Right atrium auricular region (tissue), 2 donors: ENCODE results near the gene PRTFDC1. TPM values are rescaled to one million over a fixed set of nuclear protein-coding genes. Genes with fewer than 3 reads are reported as not detected.
A peak's percentile ranks its signal among the peaks of the same experiment; 100 is the strongest.

Experiments used
- DNase-seq: peaks from one replicate; pipeline ENCODE4 v3.0.0-alpha.2; 2019; ENCODE audit warnings: low spot score
- H3K27ac ChIP-seq, 2 donors: fragments of 200-600 bp; sonication (generic); 1 replicate in 1 of 2; 2 replicates in 1 of 2; pipeline ENCODE4 v1.5.1; 2016 to 2019
- H3K27me3 ChIP-seq, 2 donors: fragments of 200-600 bp; sonication (generic); one replicate each; pipeline versions ENCODE4 v1.5.1 to v1.6.0; 2017 to 2019
- H3K36me3 ChIP-seq: fragments of 200-600 bp; sonication (generic); one replicate; pipeline ENCODE4 v1.5.1; 2016
- H3K4me1 ChIP-seq, 2 donors: fragments of 200-600 bp; sonication (generic); one replicate each; pipeline versions ENCODE4 v1.5.1 to v1.6.0; 2017 to 2019
- H3K4me3 ChIP-seq, 2 donors: fragments of 200-600 bp; sonication (generic); 1 replicate in 1 of 2; 2 replicates in 1 of 2; pipeline ENCODE4 v1.5.1; 2017 to 2019; ENCODE audit warnings: mild to moderate bottlenecking in 1 of 2, moderate library complexity in 1 of 2
- H3K9me3 ChIP-seq, 2 donors: fragments of 200-600 bp; sonication (generic); one replicate each; pipeline ENCODE4 v1.5.1; 2019
- total RNA-seq, 2 donors: library from RNA; depleted of rRNA; stranded (reverse); fragments of >200 nt; gene quantifications; one replicate each; pipeline ENCODE4 v1.1.0, GENCODE V29; 2016
- TF ChIP-seq, protein P1 (sequence below), 2 donors: fragments of 200-600 bp; sonication (generic); IDR thresholded peaks; one replicate each; pipeline ENCODE4 v1.5.1; 2019; ENCODE audit warnings: antibody characterized with exemption in 2 of 2

PRTFDC1 gene
- total RNA-seq, 2 donors from 2014 or later, result 4.0 to 5.6 TPM

DNA sequence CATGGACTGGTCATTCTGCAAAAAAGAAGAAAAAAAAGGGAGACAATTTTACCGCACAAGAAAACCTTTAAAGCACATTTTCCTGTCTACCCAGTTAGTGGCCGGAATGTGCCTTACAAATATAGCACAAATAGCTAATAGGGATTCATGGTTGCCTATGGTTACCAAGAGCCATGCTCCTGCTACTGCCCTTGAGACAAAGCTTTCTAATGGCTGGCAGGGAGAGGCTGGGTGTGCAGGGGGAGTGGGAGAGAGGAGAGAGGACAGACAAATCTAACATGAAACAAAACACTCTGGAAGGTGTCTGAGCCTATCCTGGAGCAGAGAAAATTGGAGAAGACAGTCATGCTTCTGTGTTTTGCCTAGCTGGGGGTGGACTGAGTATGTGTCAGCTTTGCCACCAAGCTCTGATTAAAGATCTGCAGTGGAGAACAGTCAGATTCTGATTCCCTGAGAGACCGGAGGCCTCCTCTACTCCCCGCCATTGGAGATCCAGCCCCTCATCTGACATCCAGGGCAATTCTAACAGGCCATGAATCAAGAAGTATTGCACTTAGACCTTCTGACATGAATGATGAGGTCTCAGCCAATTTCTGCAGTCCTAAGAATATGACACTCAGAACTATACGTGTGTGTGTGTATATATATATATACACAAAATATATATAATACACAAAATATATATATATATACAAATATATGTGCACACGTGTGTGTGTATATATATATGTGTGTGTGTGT is 80.2 kb downstream of the PRTFDC1 start:
- TF ChIP-seq, protein P1, sequence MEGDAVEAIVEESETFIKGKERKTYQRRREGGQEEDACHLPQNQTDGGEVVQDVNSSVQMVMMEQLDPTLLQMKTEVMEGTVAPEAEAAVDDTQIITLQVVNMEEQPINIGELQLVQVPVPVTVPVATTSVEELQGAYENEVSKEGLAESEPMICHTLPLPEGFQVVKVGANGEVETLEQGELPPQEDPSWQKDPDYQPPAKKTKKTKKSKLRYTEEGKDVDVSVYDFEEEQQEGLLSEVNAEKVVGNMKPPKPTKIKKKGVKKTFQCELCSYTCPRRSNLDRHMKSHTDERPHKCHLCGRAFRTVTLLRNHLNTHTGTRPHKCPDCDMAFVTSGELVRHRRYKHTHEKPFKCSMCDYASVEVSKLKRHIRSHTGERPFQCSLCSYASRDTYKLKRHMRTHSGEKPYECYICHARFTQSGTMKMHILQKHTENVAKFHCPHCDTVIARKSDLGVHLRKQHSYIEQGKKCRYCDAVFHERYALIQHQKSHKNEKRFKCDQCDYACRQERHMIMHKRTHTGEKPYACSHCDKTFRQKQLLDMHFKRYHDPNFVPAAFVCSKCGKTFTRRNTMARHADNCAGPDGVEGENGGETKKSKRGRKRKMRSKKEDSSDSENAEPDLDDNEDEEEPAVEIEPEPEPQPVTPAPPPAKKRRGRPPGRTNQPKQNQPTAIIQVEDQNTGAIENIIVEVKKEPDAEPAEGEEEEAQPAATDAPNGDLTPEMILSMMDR (IDR thresholded peaks at IDR 0.05), result no peak
- DNase-seq, result no peak
- Histone ChIP-seq H3K27me3 (no peaks in the 10 kb centered on the region), H3K27ac (no peak overlapping the region), H3K4me1 (peaks cover 0 to 13% of the 10 kb centered on the region in 2 donors), H3K9me3 (peaks cover 0 to 4% of the 10 kb centered on the region in 2 donors), H3K36me3 (no peaks in the 10 kb centered on the region), H3K4me3 (no peak overlapping the region)

DNA sequence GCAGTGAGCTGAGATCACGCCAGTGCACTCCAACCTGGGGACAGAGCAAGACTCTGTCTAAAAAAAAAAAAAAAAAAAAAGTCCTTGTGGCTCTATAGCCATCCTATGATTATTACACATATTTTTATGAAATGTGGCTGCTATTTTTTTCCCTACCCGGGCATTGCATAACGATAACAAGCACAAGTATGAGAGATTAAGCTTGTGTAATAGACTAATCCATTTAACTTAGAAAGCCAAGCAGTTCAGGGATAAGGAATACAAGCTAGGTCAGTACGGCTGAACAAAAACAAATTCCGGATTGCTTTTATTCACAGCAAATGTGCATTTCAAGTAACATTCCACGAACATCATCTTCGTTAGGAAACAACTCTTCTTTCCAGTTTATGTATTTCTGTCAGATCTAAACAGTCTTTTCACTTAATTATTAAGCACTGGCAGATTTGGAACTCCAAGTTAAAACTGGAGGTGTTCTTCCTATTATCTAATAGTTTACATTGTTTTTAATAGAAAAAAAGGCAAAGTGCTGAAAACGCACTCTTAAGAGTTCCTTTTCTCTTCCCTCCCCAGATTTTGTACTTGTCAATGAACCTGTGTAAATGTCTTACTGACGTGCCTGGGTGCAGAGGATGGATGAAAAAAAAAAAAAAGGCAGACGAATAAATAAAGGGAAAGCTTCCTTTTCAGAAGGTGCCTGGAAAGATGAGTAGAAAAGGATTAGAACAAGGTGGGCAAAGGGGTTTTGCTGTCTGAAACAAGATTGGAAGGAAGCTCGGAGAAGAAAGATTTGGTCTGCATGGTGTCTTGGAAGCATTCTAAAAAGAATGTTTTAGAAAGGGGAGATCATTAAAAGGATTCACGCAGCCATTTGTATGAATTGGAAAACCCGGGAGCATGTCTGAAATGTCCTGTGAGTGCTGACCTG is 81.1 kb downstream of the PRTFDC1 start:
- Histone ChIP-seq H3K9me3 (peaks cover 0 to 4% of the 10 kb centered on the region in 2 donors), H3K4me3 (no peak overlapping the region), H3K27me3 (no peaks in the 10 kb centered on the region), H3K4me1 (peaks cover 0 to 13% of the 10 kb centered on the region in 2 donors), H3K27ac (no peak overlapping the region), H3K36me3 (no peaks in the 10 kb centered on the region)
- TF ChIP-seq, protein P1 (IDR thresholded peaks at IDR 0.05), result no peak
- DNase-seq, result no peak

DNA sequence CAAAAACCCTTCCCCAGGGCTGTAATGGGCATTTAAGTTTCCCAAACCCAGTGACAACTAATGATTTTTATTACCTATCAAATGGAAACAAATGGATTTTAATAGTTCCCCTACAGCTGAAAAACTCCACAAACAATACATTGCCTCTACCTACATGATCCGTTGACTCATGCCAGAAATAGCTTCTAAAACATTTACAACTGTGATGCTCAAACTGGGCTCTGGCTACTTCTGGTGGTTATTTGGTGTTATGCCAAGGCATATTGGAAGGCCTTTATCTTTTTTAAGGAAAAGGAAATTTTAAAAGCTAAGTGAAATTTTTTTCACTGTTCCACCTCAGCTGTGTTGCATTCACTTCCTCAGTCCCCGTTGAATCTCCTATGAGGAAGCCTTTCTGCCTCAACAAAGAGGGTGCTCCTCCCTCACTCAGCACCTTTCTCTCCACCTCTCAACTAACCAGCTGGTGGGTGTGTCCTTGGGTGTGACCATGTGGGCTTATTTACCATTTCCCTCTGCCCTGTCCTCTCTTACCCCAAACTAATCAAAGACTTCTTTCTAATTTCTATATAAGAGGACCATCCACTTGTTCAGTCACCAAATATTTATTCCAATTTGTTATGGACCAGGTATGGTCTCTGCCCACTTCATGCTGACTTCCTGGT is 82.9 kb downstream of the PRTFDC1 start:
- TF ChIP-seq, protein P1 (IDR thresholded peaks at IDR 0.05), result no peak

DNA sequence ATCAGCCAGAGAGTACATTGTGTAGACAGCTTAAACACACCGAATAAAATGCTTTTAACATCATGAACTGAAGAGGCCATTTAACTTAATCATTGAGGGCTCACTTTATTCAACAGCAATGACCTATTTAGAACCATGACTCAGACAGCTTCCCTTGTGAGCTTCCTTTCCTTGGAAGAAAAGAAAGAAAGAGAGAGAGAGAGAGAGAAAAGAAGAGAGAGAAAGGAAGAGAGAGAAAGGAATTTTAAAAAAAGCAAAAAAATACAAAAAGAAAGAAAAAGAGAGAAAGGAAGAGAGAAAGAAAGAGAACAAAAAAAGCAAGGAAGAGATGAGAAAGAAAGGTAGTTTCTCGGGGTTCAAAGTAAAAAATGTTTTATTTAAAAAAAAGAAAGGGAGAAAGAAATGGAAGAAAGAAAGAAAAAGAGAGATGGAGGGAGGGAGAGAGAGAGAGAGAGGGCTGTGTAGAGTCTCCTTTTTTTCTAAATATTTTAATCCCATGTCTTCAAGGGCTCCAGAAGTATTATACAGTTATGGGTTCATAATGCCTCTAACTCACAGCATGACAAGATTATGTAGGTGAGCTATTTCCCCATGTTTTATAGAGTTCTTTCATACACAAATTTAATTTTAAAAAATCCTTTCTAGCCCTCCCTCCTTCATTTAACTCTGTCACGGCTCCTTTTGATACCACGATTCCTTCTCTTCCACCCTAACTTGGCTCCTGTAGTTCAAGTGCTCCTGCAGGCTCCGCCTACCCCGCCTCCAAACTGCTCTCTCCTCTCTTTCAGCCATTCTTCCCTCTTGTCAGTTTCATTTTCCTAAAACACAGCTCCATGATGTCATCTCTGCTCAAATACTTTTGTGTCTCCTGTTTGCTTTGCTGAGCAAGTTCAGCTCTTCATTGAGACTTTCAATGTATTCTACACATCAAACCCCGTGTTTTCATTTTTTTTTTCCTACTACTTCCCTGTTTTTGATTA is 85.5 kb downstream of the PRTFDC1 start:
- Histone ChIP-seq H3K27ac (peak overlapping the region; percentile 61 to 65), H3K4me1 (peaks cover 0 to 5% of the 10 kb centered on the region in 2 donors), H3K27me3 (no peaks in the 10 kb centered on the region), H3K9me3 (no peaks in the 10 kb centered on the region), H3K36me3 (no peaks in the 10 kb centered on the region), H3K4me3 (peak overlapping the region in 1 of 2 donors; percentile 14)
- TF ChIP-seq, protein P1 (IDR thresholded peaks at IDR 0.05), result no peak
- peak; percentile 70 for DNase-seq

More for the DNA sequence above, 82.9 kb downstream of the PRTFDC1 start:
- Histone ChIP-seq H3K27ac (no peak overlapping the region), H3K9me3 (no peaks in the 10 kb centered on the region), H3K4me3 (no peak overlapping the region), H3K4me1 (peaks cover 0 to 13% of the 10 kb centered on the region in 2 donors), H3K36me3 (no peaks in the 10 kb centered on the region), H3K27me3 (no peaks in the 10 kb centered on the region)
- DNase-seq, result no peak

DNA sequence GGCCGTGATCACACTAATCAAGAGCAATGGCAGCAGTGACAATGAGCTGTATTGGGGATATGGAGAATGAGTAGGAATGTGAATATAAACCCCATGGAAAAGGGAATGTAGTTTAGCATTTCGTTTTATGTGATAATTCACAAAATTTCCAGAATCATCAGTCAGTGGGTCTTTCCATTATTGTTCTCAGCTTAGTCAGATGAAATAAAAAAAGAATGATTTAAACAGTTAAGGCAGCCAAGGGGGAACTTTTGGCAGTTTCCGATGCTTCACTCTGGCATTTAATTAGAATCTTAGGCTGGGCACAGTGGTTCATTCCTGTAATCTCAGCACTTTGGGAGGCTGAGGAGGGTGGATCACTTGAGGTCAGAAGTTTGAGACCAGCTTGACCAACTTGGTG is 86.6 kb downstream of the PRTFDC1 start:
- H3K27ac ChIP-seq, result no peak overlapping the region
- TF ChIP-seq, protein P1 (IDR thresholded peaks at IDR 0.05), result no peak
- H3K9me3 ChIP-seq, result no peaks in the 10 kb centered on the region
- no peaks in the 10 kb centered on the region for H3K27me3 ChIP-seq
- no peak overlapping the region for H3K4me3 ChIP-seq
- DNase-seq, result no peak
- no peaks in the 10 kb centered on the region for H3K4me1 ChIP-seq
- H3K36me3 ChIP-seq, result no peaks in the 10 kb centered on the region
